Measurements from ENCODE around the gene NEK6.

- TF ChIP-seq CTCF (IDR thresholded peaks at IDR 0.05) (no peak), POLR2A (IDR thresholded peaks at IDR 0.05) (no peak)
Observed at GRCh38 chr9:124300312-124300711, 42.6 kb downstream of the NEK6 start.
